Natural killer cell (primary cell): ENCODE measurements around the gene ZNF280C. TPM values are rescaled to one million over a fixed set of nuclear protein-coding genes. Genes with fewer than 3 reads are reported as not detected.
"Not testable (repeated sequence)": the region's sequence is repeated elsewhere in the genome, so short reads cannot be mapped to it uniquely, and the experiment has no call there.

Experiments
- ATAC-seq, 3 donors: fragments of 150-1000 bp in 2 of 3; fragments of 200-7000 bp in 1 of 3; cut with Tn5 transposase; 1 replicate in 1 of 3; 2 replicates in 2 of 3; pipeline ENCODE4 v1.10.0; 2021; ENCODE audit warnings: mild to moderate bottlenecking in 2 of 3, moderate library complexity in 2 of 3
- DNase-seq, 2 donors: peaks; one replicate each; pipeline versions ENCODE4 v3.0.0 to v3.0.0-alpha.2; 2013 to 2021; ENCODE audit warnings: mixed read lengths in 1 of 2
- H3K27ac ChIP-seq: one replicate; pipeline ENCODE4 v1.5.1; 2013; ENCODE audit warnings: mild to moderate bottlenecking, low read length
- H3K27me3 ChIP-seq: one replicate; pipeline ENCODE4 v1.6.1; 2013; ENCODE audit warnings: low read length; ENCODE audit not compliant: control insufficient read depth, insufficient read depth
- H3K36me3 ChIP-seq: one replicate; pipeline ENCODE4 v1.6.1; 2013; ENCODE audit warnings: low read length; ENCODE audit not compliant: control insufficient read depth, insufficient read depth
- H3K4me1 ChIP-seq: one replicate; pipeline ENCODE4 v1.6.1; 2013; ENCODE audit warnings: low read length; ENCODE audit not compliant: control insufficient read depth, insufficient read depth
- H3K4me3 ChIP-seq: one replicate; pipeline ENCODE4 v1.5.1; 2013; ENCODE audit warnings: low read length
- H3K9me3 ChIP-seq: one replicate; pipeline ENCODE4 v1.6.1; 2013; ENCODE audit warnings: low read length; ENCODE audit not compliant: control insufficient read depth, insufficient read depth
- H3K27ac Mint-ChIP-seq, 2 donors: one replicate each; pipeline ENCODE4 v1.8.0; 2022; ENCODE audit warnings: mild to moderate bottlenecking in 2 of 2, mixed read lengths in 2 of 2, moderate library complexity in 1 of 2
- H3K27me3 Mint-ChIP-seq, 2 donors: one replicate each; pipeline ENCODE4 v1.8.0; 2022; ENCODE audit warnings: low read depth in 2 of 2, mixed read lengths in 2 of 2
- H3K36me3 Mint-ChIP-seq: one replicate; pipeline ENCODE4 v1.8.0; 2022; ENCODE audit warnings: mixed read lengths
- H3K4me1 Mint-ChIP-seq, 2 donors: one replicate each; pipeline ENCODE4 v1.8.0; 2022; ENCODE audit warnings: mixed read lengths in 2 of 2
- H3K4me3 Mint-ChIP-seq: one replicate; pipeline ENCODE4 v1.8.0; 2022; ENCODE audit warnings: mild to moderate bottlenecking, moderate library complexity, mixed read lengths
- H3K9me3 Mint-ChIP-seq, 2 donors: one replicate each; pipeline ENCODE4 v1.8.0; 2022; ENCODE audit warnings: mixed read lengths in 2 of 2
- CTCF ChIP-seq: fragments of 200-600 bp; IDR thresholded peaks from one replicate; pipeline ENCODE4 v1.8.0; 2022; ENCODE audit warnings: antibody characterized with exemption
- WGBS: methylation state at CpG from one replicate; pipeline ENCODE4 v1.1.7; 2013; ENCODE audit warnings: missing lambda C conversion rate; ENCODE audit not compliant: insufficient coverage; 5-methylcytosine and 5-hydroxymethylcytosine counted together
- intact Hi-C: fragments of 100-400 bp; cut with micrococcal nuclease; formaldehyde crosslinking; loops from one replicate; pipeline ENCODE4 v1.14.2; 2022
- total RNA-seq, 4 donors: library from RNA; stranded (reverse); fragments of 120-200 nt in 1 of 4; gene quantifications; one replicate each; pipeline versions ENCODE4 v1.2.3 to v1.2.4, GENCODE V29; 2013 to 2022

The ZNF280C gene
- total RNA-seq, 3 donors from 2014 or later (not counting 1 experiment from before 2014, with no cell fraction given), result 5.5 to 6.0 (median 5.8) TPM

DNA sequence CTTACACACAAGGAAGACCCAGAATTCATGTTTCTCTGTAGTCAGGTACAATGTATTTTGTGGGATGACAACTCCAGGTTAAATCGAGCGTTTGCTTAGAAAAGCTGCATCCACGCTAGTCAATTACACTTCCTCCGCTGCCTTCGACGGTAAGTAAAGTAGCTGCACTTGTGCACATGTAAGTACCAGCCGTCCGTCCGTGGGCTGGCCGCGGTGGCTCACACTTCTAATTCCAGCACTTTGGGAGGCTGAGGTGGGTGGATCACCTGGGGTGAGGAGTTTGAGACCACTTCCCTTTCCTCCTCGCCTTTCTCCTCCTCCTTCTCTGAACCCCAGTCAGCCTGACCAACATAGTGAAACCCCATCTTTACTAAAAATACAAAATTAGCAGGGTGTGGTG, 692 bp upstream of the ZNF280C start:
- H3K27me3 ChIP-seq, H3K9me3 ChIP-seq, H3K36me3 Mint-ChIP-seq, H3K27ac Mint-ChIP-seq, H3K27ac ChIP-seq, H3K9me3 Mint-ChIP-seq, H3K4me1 ChIP-seq, H3K4me3 ChIP-seq, H3K27me3 Mint-ChIP-seq, intact Hi-C loops, H3K36me3 ChIP-seq, DNase-seq, ATAC-seq: not testable (repeated sequence)
- WGBS, result 100% methylated on average over 6 of the region's 12 CpGs
- Mint-ChIP-seq H3K4me1 (peaks cover 3 to 10% of the 10 kb centered on the region in 2 donors), H3K4me3 (peak overlapping the region; percentile 88)

- Histone ChIP-seq H3K27ac (peak overlapping the region; percentile 44), H3K27me3 (no peaks in the 10 kb centered on the region), H3K9me3 (no peaks in the 10 kb centered on the region), H3K4me1 (no peaks in the 10 kb centered on the region), H3K4me3 (peak overlapping the region; percentile 47), H3K36me3 (no peaks in the 10 kb centered on the region)
- ATAC-seq, result no peak
- no peaks in the 10 kb centered on the region for H3K27me3 Mint-ChIP-seq
- under 1% methylated on average over 10 of the region's 13 CpGs for WGBS
- intact Hi-C loops, result loop anchor here (1.0 kb wide), 1 partner anchor 71 kb away; the partner anchor contains the start of gene SLC25A14
- DNase-seq, result no peak
- TF ChIP-seq CTCF, result no peak
- H3K27ac Mint-ChIP-seq, result peak overlapping the region; percentile 77 to 90
- no peaks in the 10 kb centered on the region for H3K36me3 Mint-ChIP-seq
- no peaks in the 10 kb centered on the region for H3K9me3 Mint-ChIP-seq
- H3K4me3 Mint-ChIP-seq, result peak overlapping the region; percentile 88
- H3K4me1 Mint-ChIP-seq, result peaks cover 3 to 10% of the 10 kb centered on the region in 2 donors
Measured at GRCh38 chrX:130267956-130268448, 697 bp downstream of the ZNF280C start.

DNA sequence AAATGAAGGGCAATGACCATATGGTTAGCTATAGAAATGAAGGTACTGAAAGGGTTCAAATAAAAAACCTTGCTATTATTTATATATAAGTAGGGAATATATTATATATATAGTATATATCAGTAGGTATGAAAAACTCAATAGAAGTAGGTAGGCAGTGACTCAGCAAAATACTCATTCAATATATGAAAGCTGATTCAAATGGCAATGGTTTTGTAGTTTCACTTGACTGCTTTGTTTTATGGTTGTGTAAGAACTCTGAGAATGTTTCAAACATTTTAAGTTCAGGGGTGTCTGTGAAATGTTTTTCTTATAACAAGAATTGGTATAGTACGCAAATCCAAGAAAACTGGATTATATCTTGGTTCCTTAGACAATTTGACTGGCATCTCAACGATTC, 4.1 kb downstream of the ZNF280C start:
- no peak for TF ChIP-seq CTCF
- Histone ChIP-seq H3K27ac (no peak overlapping the region), H3K36me3 (no peaks in the 10 kb centered on the region), H3K4me1 (no peaks in the 10 kb centered on the region), H3K27me3 (no peaks in the 10 kb centered on the region), H3K9me3 (no peaks in the 10 kb centered on the region), H3K4me3 (no peak overlapping the region)
- WGBS, result 100% methylated on average over 2 of the region's 2 CpGs
- Mint-ChIP-seq H3K36me3 (no peaks in the 10 kb centered on the region), H3K27ac (no peak overlapping the region), H3K4me3 (no peak overlapping the region), H3K4me1 (peaks cover 3 to 10% of the 10 kb centered on the region in 2 donors), H3K27me3 (no peaks in the 10 kb centered on the region), H3K9me3 (no peaks in the 10 kb centered on the region)
- ATAC-seq, result no peak
- no peak for DNase-seq
- intact Hi-C loops, result no loop called here

- Histone ChIP-seq H3K4me3 (no peak overlapping the region), H3K9me3 (no peaks in the 10 kb centered on the region), H3K4me1 (no peaks in the 10 kb centered on the region), H3K36me3 (no peaks in the 10 kb centered on the region), H3K27me3 (no peaks in the 10 kb centered on the region), H3K27ac (no peak overlapping the region)
- no peak for TF ChIP-seq CTCF
- Mint-ChIP-seq H3K9me3 (no peaks in the 10 kb centered on the region), H3K4me1 (peaks cover 3 to 8% of the 10 kb centered on the region in 2 donors), H3K27ac (no peak overlapping the region), H3K27me3 (no peaks in the 10 kb centered on the region), H3K36me3 (no peaks in the 10 kb centered on the region), H3K4me3 (no peak overlapping the region)
- intact Hi-C loops, result no loop called here
- no peak for ATAC-seq
- no peak for DNase-seq
Measured at GRCh38 chrX:130263016-130263415, 5.7 kb downstream of the ZNF280C start.
